DMS53 treated with DMSO at 0.1 percent for 48 hours (cell line): ENCODE data around the gene CACNG3.

Experiments used
- DNase-seq: peaks from one replicate; lab custom pipeline; 2025; ENCODE audit not compliant: unreplicated experiment; lab: John Stamatoyannopoulos, UW

CACNG3 gene

GRCh38 chr16:24381470-24382118 is 125.5 kb downstream of the CACNG3 start:
- DNase-seq = no peak

GRCh38 chr16:24382762-24383407 is 126.8 kb downstream of the CACNG3 start:
- no peak for DNase-seq

- DNase-seq = no peak
Observed at GRCh38 chr16:24394341-24394740, 138.2 kb downstream of the CACNG3 start.

- no peak for DNase-seq
Observed at GRCh38 chr16:24396350-24397271, 140.5 kb downstream of the CACNG3 start.

- DNase-seq = no peak
Observed at GRCh38 chr16:24409045-24409444, 152.9 kb downstream of the CACNG3 start.
